Measurements from ENCODE around the gene CDK7. TPM values are rescaled to one million over a fixed set of nuclear protein-coding genes. Genes with fewer than 3 reads are reported as not detected.

CDK7 gene
- total RNA-seq, 2 experiments from 2014 or later: 36.2 to 41.2 TPM

DNA sequence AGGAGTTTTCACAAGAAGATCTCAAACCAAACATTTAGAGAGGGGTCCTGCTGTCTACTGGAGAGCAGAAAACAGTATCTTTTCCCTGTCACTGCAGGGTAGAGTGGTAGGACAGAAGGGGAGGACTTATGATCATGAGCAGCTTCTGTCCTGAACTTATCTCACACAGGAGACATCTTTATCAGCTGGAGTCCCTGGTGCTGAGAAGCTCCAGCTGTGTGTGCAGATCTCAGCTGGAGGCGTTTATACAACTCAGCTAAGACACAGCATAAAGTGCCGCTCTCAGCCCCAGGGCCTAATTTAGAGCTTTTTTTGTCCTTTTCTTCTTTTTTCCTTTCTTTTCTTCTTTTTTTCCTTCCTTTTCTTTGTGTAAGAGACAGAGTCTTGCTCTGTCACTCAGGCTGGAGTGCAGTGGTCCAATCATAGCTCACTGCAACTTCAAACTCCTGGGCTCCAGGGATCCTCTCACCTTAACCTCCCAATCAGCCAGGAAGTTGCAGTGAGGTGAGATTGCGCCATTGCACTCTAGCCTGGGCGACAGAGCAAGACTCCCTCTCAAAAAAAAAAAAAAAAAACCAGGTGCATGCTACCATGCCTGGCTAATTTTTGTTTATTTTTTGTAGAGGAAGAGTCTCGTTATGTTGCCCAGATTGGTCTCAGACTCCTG is 66.0 kb downstream of the CDK7 start:
- H3K4me3 Mint-ChIP-seq: no peak overlapping the region
- POLR2A ChIA-PET: no interaction called here
- intact Hi-C loops (cut with micrococcal nuclease): no loop called here
- DNase-seq: no peak
- no peaks in the 10 kb centered on the region for H3K27me3 Mint-ChIP-seq
- peaks cover 8% of the 10 kb centered on the region for H3K36me3 Mint-ChIP-seq
- H3K27ac Mint-ChIP-seq: no peak overlapping the region
- H3K4me1 Mint-ChIP-seq (ENCODE audit: low read depth): no peaks in the 10 kb centered on the region
- CTCF ChIA-PET: no interaction called here
- H3K9me3 Mint-ChIP-seq: no peaks in the 10 kb centered on the region

DNA sequence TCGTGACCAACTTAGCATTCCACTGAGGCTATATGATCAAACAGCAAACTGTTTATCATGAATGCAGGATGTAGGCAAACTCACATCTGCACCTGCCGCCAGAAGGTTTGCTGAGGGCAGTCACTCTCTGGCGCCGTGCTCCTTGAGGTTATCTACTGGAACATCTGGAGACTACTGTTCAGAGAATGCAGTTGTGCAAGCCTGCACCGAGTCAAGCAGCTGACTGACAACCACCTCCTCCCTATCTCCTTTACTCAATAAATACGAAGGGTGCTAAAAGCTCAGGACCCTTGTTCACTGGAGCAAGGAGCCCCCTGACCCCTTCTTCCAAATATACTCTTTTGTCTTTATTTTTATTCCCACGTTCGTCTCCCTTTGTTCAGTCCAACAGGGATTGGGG is 70.8 kb downstream of the CDK7 start:
- no peak for DNase-seq

DNA sequence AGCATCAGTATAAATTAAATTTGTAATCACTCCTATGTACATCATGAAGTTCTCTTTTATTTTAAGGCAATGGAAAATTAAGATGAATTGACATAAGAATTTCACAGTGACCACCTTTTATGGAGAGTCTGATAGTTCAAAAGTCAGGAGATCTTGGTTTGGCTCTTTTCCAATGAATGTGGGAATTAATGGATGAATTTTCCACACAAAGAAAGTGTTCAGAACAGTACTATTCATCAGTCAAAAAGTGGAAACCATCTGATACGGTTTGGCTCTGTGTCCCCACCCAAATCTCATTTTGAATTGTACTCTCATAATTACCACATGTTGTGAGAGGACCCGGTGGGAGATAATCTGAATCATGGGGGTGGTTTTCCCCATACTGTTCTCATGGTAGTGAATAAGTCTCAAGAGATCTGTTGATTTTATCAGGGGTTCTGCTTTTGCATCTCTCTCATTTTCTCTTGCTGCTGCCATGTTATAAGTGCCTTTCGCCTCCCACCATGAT is 73.4 kb downstream of the CDK7 start:
- ChIA-PET CTCF (no interaction called here), POLR2A (no interaction called here)
- Mint-ChIP-seq H3K4me3 (no peak overlapping the region), H3K36me3 (peaks cover 48% of the 10 kb centered on the region), H3K27me3 (no peaks in the 10 kb centered on the region), H3K27ac (peak overlapping the region; percentile 59), H3K9me3 (peaks cover 12% of the 10 kb centered on the region), H3K4me1 (ENCODE audit: low read depth) (peaks cover 11% of the 10 kb centered on the region)
- intact Hi-C loops (cut with micrococcal nuclease): no loop called here
- DNase-seq: peak; percentile 15

More for the DNA sequence above, 70.8 kb downstream of the CDK7 start:
- intact Hi-C loops (cut with micrococcal nuclease): no loop called here
- peaks cover 11% of the 10 kb centered on the region for H3K4me1 Mint-ChIP-seq (ENCODE audit: low read depth)
- CTCF ChIA-PET: no interaction called here
- H3K27me3 Mint-ChIP-seq: no peaks in the 10 kb centered on the region
- H3K4me3 Mint-ChIP-seq: no peak overlapping the region
- POLR2A ChIA-PET: no interaction called here
- peaks cover 12% of the 10 kb centered on the region for H3K9me3 Mint-ChIP-seq
- peaks cover 34% of the 10 kb centered on the region for H3K36me3 Mint-ChIP-seq
- no peak overlapping the region for H3K27ac Mint-ChIP-seq

DNA sequence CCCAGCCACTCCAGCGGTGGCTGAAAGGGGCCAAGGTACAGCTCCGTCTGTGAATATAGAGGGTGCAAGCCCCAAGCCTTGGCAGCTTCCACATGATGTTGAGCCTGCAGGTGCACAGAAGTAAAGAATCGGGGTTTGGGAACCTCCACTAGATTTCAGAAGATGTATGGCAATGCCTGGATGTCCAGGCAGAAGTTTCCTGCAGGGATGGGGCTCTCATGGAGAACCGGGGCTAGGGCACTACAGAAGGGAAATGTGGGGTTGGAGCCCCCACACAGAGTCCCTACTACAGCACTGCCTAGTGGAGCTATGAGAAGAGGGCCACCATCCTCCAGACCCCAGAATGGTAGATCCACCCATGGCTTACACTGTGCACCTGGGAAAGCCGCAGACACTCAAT is 74.7 kb downstream of the CDK7 start:
- peaks cover 51% of the 10 kb centered on the region for H3K36me3 Mint-ChIP-seq
- H3K4me3 Mint-ChIP-seq: no peak overlapping the region
- no peak overlapping the region for H3K27ac Mint-ChIP-seq
- no peaks in the 10 kb centered on the region for H3K27me3 Mint-ChIP-seq
- peaks cover 11% of the 10 kb centered on the region for H3K4me1 Mint-ChIP-seq (ENCODE audit: low read depth)
- DNase-seq: no peak
- ChIA-PET CTCF (no interaction called here), POLR2A (no interaction called here)
- intact Hi-C loops (cut with micrococcal nuclease): no loop called here
- H3K9me3 Mint-ChIP-seq: peaks cover 12% of the 10 kb centered on the region

DNA sequence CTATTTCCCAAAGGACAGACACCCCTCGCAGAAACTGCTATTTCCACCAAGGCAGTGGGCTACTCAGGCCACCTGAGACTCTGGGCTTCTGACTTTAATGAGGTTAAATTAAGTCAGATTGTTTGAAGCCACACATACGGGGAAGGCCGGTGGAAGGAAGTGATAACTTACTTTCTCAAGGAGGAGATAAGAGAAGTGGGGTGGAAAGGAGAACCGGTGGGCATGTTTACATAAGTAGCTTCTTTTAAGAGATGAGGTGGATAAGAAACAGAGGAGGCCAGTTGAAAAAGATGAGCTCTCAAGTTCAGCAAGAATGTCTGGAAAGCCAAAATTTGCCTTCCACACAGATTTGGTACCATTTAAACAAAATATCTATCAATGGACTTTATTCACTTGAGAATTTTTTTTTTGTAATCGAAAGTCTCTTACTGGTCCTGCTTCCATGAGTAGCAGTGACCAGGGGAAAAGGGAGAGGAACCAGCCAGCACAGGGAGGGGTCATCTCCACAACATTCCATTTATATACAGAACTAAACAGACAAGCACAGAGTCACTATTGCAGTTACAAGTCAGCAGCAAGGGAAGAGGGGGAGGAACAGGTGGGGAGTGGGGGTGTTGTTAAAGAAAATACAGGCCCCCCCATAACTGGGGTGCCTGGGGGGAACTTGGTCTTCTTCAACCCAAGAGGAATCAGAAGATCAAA is 77.9 kb downstream of the CDK7 start:
- peaks cover 11% of the 10 kb centered on the region for H3K4me1 Mint-ChIP-seq (ENCODE audit: low read depth)
- ChIA-PET POLR2A (no interaction called here), CTCF (no interaction called here)
- H3K27ac Mint-ChIP-seq: no peak overlapping the region
- peaks cover 47% of the 10 kb centered on the region for H3K36me3 Mint-ChIP-seq
- DNase-seq: no peak
- no peaks in the 10 kb centered on the region for H3K27me3 Mint-ChIP-seq
- peaks cover 12% of the 10 kb centered on the region for H3K9me3 Mint-ChIP-seq
- H3K4me3 Mint-ChIP-seq: no peak overlapping the region
- intact Hi-C loops (cut with micrococcal nuclease): no loop called here

DNA sequence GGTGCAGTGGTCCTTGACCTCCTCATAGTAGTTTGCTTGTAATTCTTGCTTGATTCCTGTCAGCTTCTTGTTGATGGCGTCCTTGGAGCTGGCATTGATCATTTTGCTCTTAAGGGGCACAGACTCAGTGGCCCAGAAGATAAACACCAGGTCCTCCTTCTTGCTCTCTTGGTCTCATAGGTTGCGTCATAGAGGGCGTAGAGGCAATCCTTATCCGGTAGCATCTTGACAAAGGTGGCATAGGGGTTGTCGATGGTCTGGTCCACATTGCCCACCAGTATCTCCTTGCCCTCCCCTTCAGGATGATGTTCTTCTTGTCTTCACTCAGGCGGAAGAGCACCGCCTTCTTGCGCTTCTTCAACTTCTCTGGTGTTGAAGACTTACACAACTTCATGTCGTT is 78.7 kb downstream of the CDK7 start:
- POLR2A ChIA-PET: no interaction called here

DNA sequence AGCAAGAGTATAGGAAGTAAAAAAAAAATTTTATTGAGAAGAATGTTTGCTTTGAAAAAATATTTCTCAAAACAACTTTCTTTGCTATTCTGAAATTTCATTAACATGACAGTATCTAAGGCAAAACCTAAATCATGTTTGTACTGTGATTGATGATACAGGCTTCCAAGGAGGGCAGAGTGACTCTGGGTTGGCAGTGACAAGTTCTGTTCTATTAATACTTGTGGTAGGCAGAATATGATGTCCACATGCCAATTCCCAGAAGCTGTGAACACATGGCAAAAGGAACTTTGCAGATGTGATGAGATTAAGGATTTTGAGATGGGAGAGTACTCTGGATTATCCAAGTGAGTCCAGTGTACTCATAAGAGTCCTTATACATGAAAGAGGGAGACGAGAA is 81.3 kb downstream of the CDK7 start:
- POLR2A ChIA-PET: no interaction called here
- peaks cover 26% of the 10 kb centered on the region for H3K36me3 Mint-ChIP-seq
- no peak for DNase-seq

More for the DNA sequence above, 78.7 kb downstream of the CDK7 start:
- Mint-ChIP-seq H3K4me3 (no peak overlapping the region), H3K9me3 (peaks cover 11% of the 10 kb centered on the region), H3K27ac (no peak overlapping the region), H3K27me3 (no peaks in the 10 kb centered on the region), H3K4me1 (ENCODE audit: low read depth) (peaks cover 5% of the 10 kb centered on the region), H3K36me3 (peaks cover 43% of the 10 kb centered on the region)
- intact Hi-C loops (cut with micrococcal nuclease): no loop called here
- CTCF ChIA-PET: no interaction called here
- no peak for DNase-seq

DNA sequence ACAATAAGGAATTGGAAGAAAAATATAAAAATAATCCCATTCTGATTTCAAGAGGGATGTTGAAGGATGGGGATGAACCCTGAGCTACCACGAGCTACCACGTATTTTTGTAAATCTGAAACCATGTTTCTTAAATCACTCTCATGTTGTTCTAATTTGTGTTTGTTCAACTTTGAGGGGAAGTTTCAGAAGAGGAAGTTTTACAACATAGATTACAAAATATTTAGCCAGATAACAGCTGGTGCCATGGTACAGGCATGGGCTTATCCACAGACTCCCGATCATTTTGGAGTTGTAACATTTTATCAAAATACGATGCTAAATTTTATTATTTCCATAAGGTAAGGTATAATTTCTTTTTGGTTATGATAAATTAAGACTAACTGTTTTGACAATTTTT is 82.7 kb downstream of the CDK7 start:
- DNase-seq: no peak
- ChIA-PET POLR2A (no interaction called here), CTCF (no interaction called here)
- intact Hi-C loops (cut with micrococcal nuclease): no loop called here
- no peaks in the 10 kb centered on the region for H3K4me1 Mint-ChIP-seq (ENCODE audit: low read depth)
- no peaks in the 10 kb centered on the region for H3K9me3 Mint-ChIP-seq
- H3K4me3 Mint-ChIP-seq: no peak overlapping the region
- H3K27me3 Mint-ChIP-seq: no peaks in the 10 kb centered on the region
- H3K27ac Mint-ChIP-seq: no peak overlapping the region
- peaks cover 20% of the 10 kb centered on the region for H3K36me3 Mint-ChIP-seq

More for the DNA sequence above, 81.3 kb downstream of the CDK7 start:
- Mint-ChIP-seq H3K9me3 (no peaks in the 10 kb centered on the region), H3K27me3 (no peaks in the 10 kb centered on the region), H3K4me1 (ENCODE audit: low read depth) (no peaks in the 10 kb centered on the region), H3K4me3 (no peak overlapping the region), H3K27ac (no peak overlapping the region)
- CTCF ChIA-PET: no interaction called here
- intact Hi-C loops (cut with micrococcal nuclease): no loop called here

DNA sequence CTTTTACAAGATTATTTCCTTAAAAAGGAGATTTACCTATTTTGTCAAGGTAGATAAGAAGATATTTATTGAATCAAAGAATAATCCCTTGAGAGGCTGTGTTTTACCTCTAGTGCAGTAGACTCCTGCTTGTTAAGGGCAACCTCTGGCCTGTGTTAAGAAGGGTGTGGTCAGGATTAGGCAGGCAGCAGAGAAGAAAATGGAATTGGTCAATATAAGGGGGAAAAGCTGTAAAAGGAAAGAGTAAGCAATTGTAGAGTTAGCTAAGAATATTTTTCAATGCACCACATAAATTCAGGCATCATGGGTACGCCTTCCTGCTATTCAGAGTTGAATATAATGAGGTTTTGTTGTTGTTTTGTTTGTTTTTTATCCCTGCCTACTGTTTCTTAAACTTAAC is 91.7 kb downstream of the CDK7 start:
- H3K36me3 Mint-ChIP-seq: no peaks in the 10 kb centered on the region
- H3K27me3 Mint-ChIP-seq: no peaks in the 10 kb centered on the region

More for the DNA sequence above, 91.7 kb downstream of the CDK7 start:
- Mint-ChIP-seq H3K4me3 (no peak overlapping the region), H3K4me1 (ENCODE audit: low read depth) (no peaks in the 10 kb centered on the region), H3K9me3 (no peaks in the 10 kb centered on the region), H3K27ac (no peak overlapping the region)
- POLR2A ChIA-PET: no interaction called here
- CTCF ChIA-PET: no interaction called here
- intact Hi-C loops (cut with micrococcal nuclease): no loop called here
- DNase-seq: no peak

Other genes with a start within 250 kb of the CDK7 start
- 10 to 100 TPM; 42.8 to 49.0 TPM for gene SLC30A5, start 140.9 kb upstream of the CDK7 start, total RNA-seq
- 100 to 1,000 TPM; 178 to 189 TPM for gene CCNB1, start 67.7 kb upstream of the CDK7 start, total RNA-seq
- 10 to 100 TPM; 80.7 to 82.0 TPM for gene CENPH, start 45.3 kb upstream of the CDK7 start, total RNA-seq
- gene CCDC125, start 97.9 kb downstream of the CDK7 start, total RNA-seq: 10 to 100 TPM in 1 of 2 experiments, 1 to 10 TPM in 1; 8.9 to 11.3 TPM
- gene AK6, start 134.6 kb downstream of the CDK7 start, total RNA-seq: 10 to 100 TPM; 79.8 to 87.0 TPM
- 10 to 100 TPM; 55.8 to 58.3 TPM for gene TAF9, start 134.6 kb downstream of the CDK7 start, total RNA-seq
- gene RAD17, start 134.9 kb downstream of the CDK7 start, total RNA-seq: 10 to 100 TPM; 26.9 to 31.9 TPM
- gene MARVELD2, start 180.2 kb downstream of the CDK7 start, total RNA-seq: under 1 TPM; 0.31 to 0.40 TPM

Data from activated CD4-positive, alpha-beta memory T cell treated with anti-CD3 and anti-CD28 coated beads for 36 hours (primary cell).